Neural progenitor cell (in vitro differentiated cells): ENCODE results near the gene UBE2D2.

ENCODE experiments used
- CTCF ChIP-seq: fragments of 200-600 bp; sonication (generic); IDR thresholded peaks from 2 replicates; pipeline ENCODE4 v1.5.1; 2017; ENCODE audit warnings: antibody characterized with exemption, mild to moderate bottlenecking
- EZH2 ChIP-seq: fragments of 200-600 bp; sonication (generic); IDR thresholded peaks from 2 replicates; pipeline ENCODE4 v1.6.1; 2017; ENCODE audit warnings: antibody characterized with exemption, mild to moderate bottlenecking, moderate library complexity
- EZH2phosphoT487 ChIP-seq: fragments of 200-600 bp; sonication (generic); IDR thresholded peaks from 2 replicates; pipeline ENCODE4 v1.6.1; 2017; ENCODE audit warnings: antibody characterized with exemption

GRCh38 chr5:139514486-139514856 is 46.7 kb upstream of the UBE2D2 start:
- TF ChIP-seq CTCF (no peak), EZH2 (no peak), EZH2phosphoT487 (no peak)
